GM12873 (cell line): ENCODE data around the gene AP2B1.

ENCODE experiments used
- CTCF ChIP-seq: IDR thresholded peaks from 2 replicates; pipeline ENCODE4 v1.5.1; 2012; ENCODE audit warnings: low read depth, mild to moderate bottlenecking, moderate library complexity, low read length, control low read depth; ENCODE audit not compliant: insufficient read depth; ENCODE audit errors: missing control alignments

The AP2B1 gene

GRCh38 chr17:35587074-35587961, at the start of gene AP2B1:
Gene AP2B1 (plus strand): TSS chr17:35587322. CDS start chr17:35594031, 6,709 bp downstream.
- TF ChIP-seq CTCF: peak; percentile 6

GRCh38 chr17:35537601-35538141, 49.5 kb upstream of the AP2B1 start, which contains the start of gene SLFN12L:
Gene SLFN12L (minus strand): TSS chr17:35537678. CDS start chr17:35522364, 15,314 bp downstream.
- no peak for TF ChIP-seq CTCF

- TF ChIP-seq CTCF: no peak
Measured at GRCh38 chr17:35539659-35540026, 47.5 kb upstream of the AP2B1 start.

- no peak for TF ChIP-seq CTCF
Measured at GRCh38 chr17:35540589-35541404, 46.3 kb upstream of the AP2B1 start.

- no peak for TF ChIP-seq CTCF
Measured at GRCh38 chr17:35541434-35541833, 45.7 kb upstream of the AP2B1 start.

- TF ChIP-seq CTCF: no peak
Measured at GRCh38 chr17:35542990-35543389, 44.1 kb upstream of the AP2B1 start.

- no peak for TF ChIP-seq CTCF
Measured at GRCh38 chr17:35543856-35544255, 43.3 kb upstream of the AP2B1 start.
